Cortex of kidney (tissue), 1 donor: ENCODE results near the gene VTCN1.

Experiments
- DNase-seq: peaks from one replicate; lab custom pipeline; 2025; lab: John Stamatoyannopoulos, UW

Gene VTCN1

GRCh38 chr1:117096951-117097408, 113.7 kb downstream of the VTCN1 start:
- DNase-seq: no peak

GRCh38 chr1:117094841-117095604, 115.7 kb downstream of the VTCN1 start:
- DNase-seq: no peak

- no peak for DNase-seq
Measured at GRCh38 chr1:117093870-117094621, 116.7 kb downstream of the VTCN1 start.
